Dedifferentiated amniotic fluid mesenchymal stem cell (primary cell): Measurements from ENCODE around the gene C16orf82.

Experiments used
- DNase-seq: peaks from one replicate; pipeline ENCODE4 v3.0.0-alpha.2; 2016; ENCODE audit errors: extremely low spot score

The C16orf82 gene

DNA sequence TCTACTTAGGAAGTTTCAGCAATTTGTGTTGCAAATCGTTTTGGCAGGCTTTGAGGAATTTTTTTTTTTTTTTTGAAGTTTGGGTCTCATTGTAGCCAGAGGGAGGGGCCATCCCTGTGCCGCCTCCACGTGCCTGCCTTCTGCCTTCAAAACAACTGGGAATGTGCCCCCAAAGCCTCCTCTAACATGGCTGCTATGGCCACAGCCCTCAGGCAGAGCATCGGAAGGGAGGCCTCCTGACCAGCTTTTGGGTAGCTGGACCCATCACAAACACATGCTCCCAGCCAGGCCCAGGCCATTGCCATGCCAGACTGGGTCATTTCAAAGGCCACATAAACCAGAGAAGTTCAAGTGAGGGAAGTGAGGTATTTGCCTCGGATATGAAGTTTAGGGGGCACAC lies 21.5 kb downstream of the C16orf82 start:
- DNase-seq = no peak

DNA sequence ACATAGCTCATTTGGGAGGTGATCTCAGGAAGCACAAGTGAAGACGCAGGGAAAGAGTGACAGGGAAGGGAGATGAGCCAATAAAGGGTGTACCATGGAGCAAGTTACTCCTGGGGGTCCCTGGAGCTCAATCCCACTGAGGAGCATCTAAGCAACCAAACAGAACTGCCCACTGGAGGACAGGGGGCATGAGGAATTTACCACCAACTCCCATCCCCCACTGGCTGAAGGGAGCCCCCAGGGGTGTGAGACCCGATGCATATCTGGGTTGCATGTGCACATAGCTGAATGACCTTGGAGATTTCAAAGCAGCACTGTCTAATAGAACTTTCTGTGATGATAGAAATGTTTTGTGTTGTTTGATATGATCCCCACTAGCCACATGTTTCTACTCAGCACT lies 29.6 kb downstream of the C16orf82 start:
- no peak for DNase-seq

DNA sequence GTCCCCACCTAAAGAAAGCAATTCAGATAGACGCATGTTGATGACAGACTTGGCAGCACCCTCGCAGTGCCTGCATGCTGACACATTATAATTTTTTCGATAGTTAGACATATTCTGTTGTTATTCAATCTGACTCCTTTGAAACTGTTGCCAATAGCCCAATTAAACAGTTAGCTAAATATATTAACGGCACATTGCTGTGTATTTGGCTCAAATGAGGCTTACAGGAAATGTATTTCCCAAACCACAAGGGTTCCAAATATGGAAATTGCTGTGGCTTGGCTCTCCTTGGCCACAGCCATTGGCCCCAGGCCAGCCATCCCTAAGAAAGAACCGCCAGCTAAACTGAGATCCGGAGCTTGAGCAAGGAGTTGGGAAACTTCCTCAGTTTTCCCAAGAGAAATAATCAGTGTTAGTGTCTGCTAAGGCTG lies 31.1 kb downstream of the C16orf82 start:
- no peak for DNase-seq

DNA sequence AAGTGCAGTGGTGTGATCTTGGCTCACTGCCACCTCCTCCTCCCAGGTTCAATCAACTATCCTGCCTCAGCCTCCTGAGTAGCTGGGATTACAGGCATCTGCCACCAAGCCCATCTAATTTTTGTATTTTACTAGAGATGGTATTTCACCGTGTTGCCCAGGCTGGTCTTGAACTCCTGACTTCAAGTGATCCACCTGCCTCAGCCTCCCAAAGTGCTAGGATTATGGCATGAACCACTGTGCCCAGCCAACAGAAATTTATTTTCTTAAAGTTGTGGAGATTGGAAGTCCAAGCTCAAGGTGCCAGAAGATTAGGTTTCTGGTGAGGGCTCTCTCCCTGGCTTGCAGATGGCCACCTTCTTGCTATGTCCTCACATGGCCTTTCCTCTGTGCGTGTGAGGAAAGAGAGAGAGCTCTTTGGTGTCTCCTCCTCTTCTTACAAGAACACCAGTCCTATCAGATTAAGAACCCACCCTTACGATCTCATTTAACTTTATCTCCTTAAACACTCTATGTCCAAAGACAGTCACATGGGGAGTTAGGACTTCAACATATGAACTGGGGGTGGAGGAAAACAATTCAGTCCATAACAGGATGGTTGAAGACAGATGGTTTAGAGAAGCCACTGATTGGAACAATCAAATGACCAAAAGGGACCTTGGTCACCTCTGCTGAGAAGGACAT lies 31.8 kb downstream of the C16orf82 start:
- DNase-seq = no peak

DNA sequence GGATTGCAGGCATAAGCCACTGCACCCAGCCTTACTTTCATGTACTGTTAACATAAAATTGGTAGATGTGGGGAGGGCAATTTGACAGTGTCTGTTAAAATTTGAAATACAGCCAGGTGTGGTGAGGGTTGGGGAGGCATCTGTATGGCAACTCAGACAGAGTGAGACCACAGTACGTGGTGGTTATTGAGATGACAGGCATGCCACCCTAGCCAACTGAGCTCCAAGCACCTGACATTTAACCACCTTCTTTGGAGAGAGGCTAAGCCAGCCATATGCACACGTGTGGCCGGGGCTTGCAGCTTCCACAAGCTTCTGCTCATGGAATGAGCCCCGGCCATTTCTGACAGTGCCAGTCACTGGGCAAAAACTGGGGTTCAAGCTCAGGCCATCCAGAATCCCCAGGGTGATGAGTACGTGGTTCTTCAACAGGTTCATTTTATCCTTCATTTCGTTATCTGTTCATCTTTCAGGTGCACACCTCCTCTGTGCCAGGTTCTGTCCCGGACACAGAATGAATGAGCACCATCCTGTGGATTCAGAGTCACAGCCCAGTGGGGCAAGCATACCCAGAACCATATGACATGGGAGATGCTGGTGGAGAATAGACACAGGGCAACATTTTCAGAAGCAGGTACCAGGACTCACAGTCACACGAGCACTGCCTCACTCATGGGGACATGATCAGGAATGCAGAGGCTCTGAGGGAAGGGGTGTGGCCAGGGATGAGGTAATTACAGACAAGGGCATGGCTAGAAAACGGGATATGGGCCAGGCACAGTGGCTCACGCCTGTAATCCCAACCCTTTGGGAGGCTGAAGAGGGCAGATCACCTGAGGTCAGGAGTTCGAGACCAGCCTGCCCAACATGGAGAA lies 36.2 kb downstream of the C16orf82 start:
- no peak for DNase-seq

DNA sequence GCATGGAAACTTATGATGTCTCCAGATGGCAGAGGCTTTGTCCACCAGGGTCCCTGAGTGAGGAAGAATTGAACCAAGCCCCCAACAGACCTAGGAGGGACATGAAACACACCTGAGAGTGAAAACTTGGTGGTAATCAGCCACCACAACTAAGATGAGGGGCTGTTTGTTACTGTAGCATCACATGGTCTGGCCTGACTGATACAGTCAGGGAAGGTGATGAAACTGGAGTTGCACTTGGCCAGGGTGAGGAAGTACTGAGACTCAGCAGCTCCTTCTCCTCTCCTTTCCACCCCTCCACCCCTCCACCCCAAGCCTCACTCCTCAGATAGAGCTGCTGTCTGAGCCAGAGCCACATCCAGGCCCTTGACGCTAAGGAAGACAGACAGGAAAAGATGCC lies 37.2 kb downstream of the C16orf82 start:
- no peak for DNase-seq

DNA sequence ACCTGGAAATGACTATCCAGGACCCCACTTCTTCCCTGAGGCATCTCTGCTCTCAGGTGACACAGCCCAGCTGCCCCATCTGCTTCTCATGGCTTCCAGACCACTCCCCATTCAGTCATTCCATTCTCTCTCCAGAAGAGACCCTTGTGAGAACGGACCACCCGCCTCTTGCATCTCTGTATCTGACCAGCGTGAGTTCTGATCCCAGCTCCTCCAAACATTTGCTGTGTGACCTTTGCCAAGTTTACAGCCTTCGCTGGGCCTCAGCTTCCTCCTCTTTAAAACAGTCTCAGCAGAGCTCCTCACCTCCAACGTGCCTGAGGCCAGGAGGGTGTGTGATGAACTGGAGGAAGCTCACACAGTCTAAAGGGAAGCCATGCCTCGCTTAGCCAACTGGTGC lies 39.6 kb downstream of the C16orf82 start:
- DNase-seq = no peak

DNA sequence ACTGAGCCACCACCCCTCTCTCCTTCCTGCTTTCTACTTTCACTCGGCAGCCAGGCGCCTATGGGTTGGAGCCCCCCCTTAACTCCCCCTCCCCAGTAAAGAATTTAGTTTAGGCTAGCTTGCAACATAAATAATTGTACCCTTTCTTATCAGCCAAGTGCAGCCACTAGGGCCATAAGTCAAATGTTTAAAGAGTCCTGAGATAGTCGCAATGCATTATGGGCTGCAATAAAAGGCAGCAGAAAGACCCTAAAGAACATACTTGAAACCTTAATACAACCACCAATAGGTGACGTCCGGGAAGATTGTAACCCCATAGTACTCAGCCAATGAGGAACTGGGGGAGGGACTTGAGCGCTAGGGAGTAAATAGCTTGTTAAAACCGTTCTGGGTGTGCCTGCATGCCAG lies 40.5 kb downstream of the C16orf82 start:
- DNase-seq = no peak

DNA sequence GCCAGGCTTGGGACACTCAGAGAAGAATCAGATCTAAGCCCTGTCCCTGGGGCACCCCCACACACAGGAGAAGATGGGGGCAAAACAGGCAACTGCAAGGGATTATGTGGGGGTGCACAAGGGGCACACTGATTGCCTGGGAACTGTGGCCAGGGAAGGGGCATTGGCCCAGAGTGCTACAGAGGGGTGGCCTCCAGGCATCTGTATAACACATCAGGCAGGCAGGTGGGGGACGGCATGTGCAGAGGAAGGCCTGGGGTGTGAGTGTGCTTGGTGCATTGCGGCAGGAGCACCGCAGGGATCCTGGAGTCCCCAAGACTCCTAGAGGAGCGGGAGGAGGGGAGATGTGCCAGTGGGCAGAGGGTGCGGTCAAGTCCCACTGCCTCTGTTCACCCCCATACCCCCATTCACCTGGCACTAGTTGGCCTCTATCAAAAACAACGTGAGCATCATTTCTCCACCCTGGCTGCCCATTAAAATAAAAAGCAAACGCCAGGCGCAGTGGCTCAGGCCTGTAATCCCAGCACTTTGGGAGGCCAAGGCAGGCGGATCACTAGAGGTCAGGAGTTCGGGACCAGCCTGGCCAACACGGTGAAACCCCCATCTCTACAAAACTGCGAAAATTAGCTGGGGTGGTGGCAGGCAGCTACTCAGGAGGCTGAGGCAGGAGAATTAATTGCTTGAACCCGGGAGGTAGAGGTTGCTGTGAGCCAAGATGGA lies 41.5 kb downstream of the C16orf82 start:
- DNase-seq = no peak

DNA sequence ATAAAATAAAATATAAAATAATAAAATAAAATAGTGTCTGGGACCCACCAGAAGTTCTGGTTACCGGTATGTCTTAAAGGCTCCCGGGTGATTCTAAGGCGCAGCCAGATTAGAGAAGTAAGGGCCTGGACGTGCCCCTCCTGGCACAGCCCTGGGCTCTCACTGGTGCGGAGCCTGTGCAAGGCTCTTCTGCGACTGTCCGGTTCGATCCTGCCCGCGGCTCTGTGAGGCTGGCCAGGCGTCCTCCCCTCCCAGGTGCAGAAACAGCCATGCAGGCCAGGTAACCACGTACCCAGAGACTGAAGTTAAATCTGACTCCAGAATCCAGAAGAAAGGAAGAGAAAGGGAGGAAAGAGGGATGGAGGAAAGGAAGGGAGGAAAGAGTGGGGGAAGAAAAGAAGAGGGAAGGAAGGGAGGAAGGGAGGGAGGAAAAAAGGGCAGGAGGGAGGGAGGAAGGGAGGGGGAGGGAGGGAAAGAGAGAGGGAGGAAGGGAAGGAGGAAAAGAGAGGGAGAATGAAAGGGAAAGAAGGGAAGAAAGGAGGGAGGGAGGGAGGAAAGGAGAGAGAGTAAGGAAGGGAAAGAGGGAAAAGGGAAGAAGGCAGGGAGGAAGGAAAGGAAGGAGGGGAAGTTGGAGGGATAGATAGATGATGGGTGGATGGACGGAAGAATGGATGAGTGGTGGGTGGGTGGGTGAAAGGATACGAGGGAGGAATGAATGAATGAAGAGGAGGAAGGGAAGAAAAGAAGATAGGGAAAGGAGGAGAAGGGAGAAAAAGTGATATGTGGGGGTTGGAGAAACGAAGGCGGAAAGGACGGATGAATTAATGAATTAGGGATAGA lies 42.3 kb downstream of the C16orf82 start:
- no peak for DNase-seq

DNA sequence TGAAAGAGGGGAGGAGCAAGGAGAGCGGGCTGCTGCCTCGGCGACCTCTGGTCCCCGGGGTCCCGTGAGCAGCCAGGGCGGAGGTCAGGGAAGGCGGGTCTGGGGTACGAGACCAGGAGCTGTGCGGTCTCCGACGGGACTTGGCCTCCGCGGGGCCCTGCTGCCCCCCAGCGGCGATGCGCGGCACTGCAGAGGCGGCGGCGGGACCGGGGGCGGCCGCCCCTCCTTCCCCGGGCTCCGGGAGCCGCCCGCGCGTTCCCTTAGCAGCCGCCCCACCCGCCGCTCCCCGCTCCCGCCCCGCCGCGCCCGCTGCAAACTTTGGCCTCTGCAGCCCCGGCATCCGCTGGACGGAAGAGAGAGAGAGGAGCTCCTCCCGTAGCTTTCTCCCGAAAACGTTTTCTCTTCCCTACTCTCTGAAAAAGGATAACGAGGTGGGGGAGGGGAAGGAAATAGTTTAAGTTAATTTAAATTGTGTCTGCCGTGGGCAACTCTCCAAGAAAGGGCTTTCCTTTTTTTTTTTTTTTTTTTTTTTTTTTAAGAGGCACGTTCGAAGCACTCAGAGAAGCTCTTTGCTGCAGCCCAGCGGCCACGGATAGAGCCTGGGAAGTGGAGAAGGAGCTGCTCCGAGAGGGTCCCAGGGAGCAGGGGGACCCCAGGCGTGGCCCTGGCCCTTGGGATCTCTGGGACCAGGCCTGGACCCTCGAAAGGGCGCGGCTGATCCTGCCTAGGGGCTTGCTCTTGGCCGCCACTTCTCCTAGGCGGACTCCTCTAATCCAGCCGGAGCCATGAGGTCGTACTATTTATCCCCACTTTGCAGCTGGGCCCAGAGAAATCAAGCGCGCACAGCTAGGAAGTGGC lies 43.2 kb downstream of the C16orf82 start:
- DNase-seq = peak; percentile 31

DNA sequence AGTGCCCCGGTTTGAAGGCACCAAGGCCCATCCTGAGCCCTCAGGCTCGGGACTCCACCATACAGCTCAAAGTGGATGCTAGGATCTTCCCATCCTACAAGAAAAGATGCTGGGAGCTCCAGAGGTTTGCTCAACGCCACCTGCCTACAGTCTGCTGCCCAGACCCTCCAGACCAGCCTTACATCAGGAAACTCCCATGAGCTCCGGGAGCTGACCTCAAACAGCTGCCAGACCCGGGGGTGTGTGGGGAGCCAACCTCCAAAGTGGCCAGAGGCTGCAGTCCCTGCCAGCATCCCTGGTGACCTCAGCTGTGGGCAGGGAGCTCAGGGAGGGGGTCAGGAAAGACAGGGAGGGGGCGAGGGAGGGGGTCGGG lies 43.8 kb downstream of the C16orf82 start:
- no peak for DNase-seq

DNA sequence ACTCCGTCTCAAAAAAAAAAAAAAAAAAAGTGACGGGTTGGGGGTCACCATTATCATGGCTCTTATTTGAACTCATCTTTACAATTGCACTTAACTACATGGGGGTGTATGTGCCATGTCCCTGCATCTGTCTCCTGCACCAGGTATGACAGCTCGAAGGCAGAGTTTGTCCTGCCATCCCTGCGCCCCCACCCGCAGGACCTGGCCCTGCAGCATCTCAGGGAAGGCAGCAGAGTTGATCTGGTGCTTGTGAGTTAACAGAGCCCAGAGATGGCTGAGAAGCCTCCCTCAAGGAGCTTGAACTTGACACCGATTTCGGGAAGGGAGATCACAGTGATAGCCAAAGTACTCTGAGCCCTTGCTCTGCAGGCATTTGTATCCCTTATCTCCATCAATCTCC lies 44.8 kb downstream of the C16orf82 start:
- DNase-seq = no peak

DNA sequence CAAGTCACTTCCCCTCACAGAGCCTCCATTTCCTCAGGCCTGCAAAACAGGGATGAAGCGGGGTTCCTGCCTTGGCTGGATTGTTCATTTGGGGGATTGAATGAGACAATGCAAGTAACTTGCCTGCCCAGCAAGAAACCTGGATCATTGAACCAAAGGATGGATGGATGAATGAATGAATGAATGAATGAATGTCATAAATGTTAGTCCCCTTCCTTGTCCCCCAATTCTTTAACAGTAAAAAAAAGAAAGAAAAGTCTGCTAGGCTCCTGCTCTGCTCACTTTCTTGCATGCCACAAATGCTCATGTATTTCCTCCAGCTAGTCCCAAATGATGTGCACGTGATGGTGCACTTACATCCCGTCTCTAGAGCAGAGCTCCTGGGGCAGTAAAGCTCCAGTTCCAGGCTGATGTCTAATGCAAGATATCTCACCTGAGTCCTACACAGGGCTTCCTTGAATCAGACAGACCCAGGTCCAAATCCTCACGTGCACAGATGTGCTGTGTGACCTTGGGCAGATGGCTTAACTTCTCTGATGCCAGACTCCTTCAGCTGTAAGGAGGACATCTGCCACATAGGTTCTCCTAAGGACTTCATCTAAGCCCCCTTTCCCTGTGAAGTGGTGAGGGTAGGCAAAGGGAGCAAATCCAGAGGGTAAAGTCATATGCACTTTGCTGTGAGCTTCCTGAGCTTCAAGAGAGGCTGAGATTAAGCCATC lies 45.5 kb downstream of the C16orf82 start:
- DNase-seq = no peak

DNA sequence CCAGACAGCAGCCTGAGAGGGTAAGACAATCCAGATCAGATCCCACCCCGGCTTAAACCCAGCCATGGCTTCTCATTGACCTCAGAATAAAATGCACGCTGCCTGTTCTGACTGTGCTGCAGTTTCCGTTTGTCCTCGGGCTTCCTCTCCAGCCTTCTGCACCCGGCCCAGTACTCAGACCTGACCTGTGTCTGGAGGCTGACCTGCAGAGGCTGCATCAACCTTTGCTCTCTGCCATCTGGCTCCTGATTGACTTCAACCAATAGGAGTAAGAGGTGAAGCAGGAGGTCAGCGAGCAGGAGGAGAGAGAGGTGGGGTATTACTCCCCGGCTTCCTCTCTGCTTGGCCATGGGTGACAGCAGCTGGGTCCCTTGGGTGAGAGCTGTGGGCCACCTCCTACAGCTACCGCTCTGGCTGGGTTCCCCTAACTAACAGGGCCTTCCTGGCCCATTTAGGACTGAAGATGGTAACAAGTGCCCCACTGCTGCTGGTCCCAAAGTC lies 46.7 kb downstream of the C16orf82 start:
- no peak for DNase-seq

DNA sequence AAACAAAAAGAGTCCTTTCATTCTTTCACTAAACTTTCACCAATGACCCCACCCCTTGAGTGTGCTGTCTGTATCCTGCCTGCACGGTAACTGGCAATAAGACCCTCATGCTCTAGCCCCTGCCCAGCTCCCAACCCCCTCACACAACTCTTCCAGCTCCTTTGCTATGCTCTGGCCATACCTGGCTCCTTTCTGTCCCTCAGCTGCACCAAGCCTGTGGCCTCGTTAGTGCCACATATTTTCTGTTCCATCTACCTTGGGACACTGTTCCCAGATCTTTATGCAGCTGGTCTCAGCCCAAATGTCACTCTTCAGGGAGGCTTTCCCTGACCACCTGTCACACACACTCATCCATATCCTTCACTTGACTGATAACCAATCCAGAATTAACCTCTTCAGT lies 47.3 kb downstream of the C16orf82 start:
- DNase-seq = no peak

DNA sequence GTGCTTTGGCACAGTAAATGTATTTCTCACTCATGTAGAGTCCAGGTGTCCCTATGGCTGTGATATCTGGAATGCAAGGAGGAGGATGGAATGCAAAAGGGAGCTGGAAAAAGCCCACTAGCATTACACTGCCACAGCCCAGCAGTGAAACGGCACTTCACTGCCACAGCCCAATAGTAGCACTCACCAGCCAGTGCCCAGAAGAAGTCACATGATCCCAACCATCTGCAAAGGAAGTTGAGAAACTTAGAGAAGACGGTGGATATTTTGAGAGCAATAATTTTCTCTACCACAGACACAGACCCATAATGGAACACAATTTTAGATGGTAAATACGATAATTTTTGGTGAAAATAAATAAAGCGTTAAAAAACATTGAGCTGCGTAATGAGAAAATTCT lies 51.8 kb downstream of the C16orf82 start:
- DNase-seq = no peak
